HG02763 (cell line): ENCODE data around the gene PNKD.
"Not testable (repeated sequence)": the region's sequence is repeated elsewhere in the genome, so short reads cannot be mapped to it uniquely, and the experiment has no call there.

Experiments used
- ATAC-seq: cut with Tn5 transposase; IDR thresholded peaks from one replicate; pipeline ENCODE4 v1.9.1; 2021; ENCODE audit warnings: mild to moderate bottlenecking, moderate library complexity; ENCODE audit not compliant: unreplicated experiment

Gene PNKD

GRCh38 chr2:218272531-218273212 lies 2.4 kb downstream of the PNKD start:
- no peak for ATAC-seq

- ATAC-seq: not testable (repeated sequence)
Measured at GRCh38 chr2:218273214-218273907, 3.0 kb downstream of the PNKD start.

GRCh38 chr2:218273908-218274249 lies 3.6 kb downstream of the PNKD start:
- ATAC-seq: no peak

- no peak for ATAC-seq
Measured at GRCh38 chr2:218274586-218274985, 4.3 kb downstream of the PNKD start.

GRCh38 chr2:218275371-218276072 lies 5.2 kb downstream of the PNKD start:
- ATAC-seq: no peak

- no peak for ATAC-seq
Measured at GRCh38 chr2:218276986-218277755, 6.9 kb downstream of the PNKD start.

- no peak for ATAC-seq
Measured at GRCh38 chr2:218277921-218278320, 7.6 kb downstream of the PNKD start.

- no peak for ATAC-seq
Measured at GRCh38 chr2:218278531-218279360, 8.4 kb downstream of the PNKD start.

- no peak for ATAC-seq
Measured at GRCh38 chr2:218280260-218280870, 10.0 kb downstream of the PNKD start.

- ATAC-seq: no peak
Measured at GRCh38 chr2:218281449-218281848, 11.1 kb downstream of the PNKD start.

- ATAC-seq: no peak
Measured at GRCh38 chr2:218282173-218282991, 12.1 kb downstream of the PNKD start.

- peak; percentile 38 for ATAC-seq
Measured at GRCh38 chr2:218284106-218284811, 13.9 kb downstream of the PNKD start.

GRCh38 chr2:218285604-218286003 lies 15.3 kb downstream of the PNKD start:
- ATAC-seq: no peak

- ATAC-seq: peak; percentile 57
Measured at GRCh38 chr2:218286570-218287459, 16.5 kb downstream of the PNKD start.

- ATAC-seq: no peak
Measured at GRCh38 chr2:218289639-218290315, 19.5 kb downstream of the PNKD start.

- ATAC-seq: peak; percentile 54
Measured at GRCh38 chr2:218290316-218291261, 20.3 kb downstream of the PNKD start.
